Measurements from ENCODE around the gene POTEM. TPM values are rescaled to one million over a fixed set of nuclear protein-coding genes. Genes with fewer than 3 reads are reported as not detected.
"Not testable (repeated sequence)": the region's sequence is repeated elsewhere in the genome, so short reads cannot be mapped to it uniquely, and the experiment has no call there.

Gene POTEM
- total RNA-seq, 1 donor from 2014 or later = not detected

DNA sequence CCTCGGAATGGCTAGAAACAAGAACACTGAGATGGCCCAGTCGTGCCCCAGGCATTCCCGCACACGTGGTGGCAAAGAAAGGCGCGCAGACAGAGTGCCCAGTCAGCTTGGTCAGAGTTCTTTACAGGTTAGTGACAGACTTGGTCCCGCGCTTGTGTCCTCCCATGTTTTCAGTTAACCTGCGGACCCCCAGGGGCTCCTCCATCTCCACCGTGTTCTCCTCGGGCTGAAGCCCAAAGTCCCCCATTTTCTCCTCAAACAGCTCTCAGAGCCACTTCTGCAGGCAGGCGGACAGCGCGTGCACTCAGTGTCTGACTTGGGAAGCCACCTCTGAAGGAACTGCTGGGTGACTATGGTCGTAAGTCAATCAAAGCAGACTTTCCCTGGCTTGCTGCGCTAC is 60.7 kb downstream of the POTEM start:
- not testable (repeated sequence) for DNase-seq (ENCODE audit: low spot score in 2 of 2); FAIRE-seq

DNA sequence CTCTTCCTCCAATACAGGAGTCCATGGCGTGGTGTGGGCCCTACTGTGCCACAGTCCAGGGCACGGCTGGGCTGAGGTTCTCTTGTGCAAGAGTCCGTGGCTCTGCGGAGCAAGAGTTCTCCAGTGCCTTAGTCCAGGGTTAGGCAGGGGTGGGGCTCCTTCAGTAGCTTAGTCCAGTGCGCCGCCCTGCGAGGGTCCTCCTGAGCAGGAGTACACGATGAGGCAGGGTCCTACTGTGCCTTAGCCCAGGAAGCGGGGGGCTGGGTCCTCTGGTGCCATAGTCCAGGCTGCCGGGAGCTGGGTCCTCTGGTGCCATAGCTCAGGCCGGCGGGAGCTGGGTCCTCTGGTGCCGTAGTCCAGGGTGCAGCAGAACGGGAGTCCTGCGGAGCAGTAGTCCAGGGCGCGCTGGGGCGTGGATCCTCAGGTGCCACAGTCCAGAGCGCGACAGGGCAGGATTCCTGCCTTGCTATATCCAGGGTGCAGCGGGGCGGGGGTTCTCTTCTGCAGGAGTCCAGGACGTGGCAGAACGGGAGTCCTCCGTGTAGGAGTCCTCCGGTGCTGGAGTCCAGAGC is 69.7 kb downstream of the POTEM start:
- DNase-seq (ENCODE audit: low spot score in 2 of 2); FAIRE-seq: not testable (repeated sequence)

DNA sequence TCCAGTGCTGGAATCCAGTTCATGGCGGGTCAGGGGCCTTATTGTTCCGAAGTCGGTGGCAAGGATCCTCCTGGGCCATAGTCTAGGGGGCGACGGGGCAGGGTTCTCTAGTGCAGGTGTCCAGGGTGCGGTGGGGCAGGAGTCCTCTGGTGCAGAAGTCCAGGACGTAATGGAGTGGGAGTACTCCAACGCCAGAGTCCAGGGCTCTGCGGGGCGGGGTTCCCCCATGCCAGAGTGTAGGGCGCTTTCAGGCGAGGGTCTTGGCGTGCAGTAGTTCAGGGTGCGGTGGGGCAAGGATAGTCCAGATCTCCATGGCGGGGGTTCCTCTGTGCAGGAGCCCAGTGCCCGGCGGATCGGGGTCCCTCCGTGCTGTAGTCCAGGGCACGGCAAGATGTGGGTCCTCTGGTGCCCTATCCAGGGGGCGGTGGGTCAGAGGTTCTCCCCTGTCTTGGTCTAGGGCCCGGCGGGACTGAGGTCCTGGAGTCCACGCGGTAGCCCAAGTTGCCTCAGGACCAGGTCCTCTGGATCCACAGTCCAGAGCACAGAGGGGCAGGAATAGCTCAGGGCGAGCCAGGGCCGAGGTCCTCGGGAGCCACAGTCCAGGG is 70.9 kb downstream of the POTEM start:
- not testable (repeated sequence) for DNase-seq (ENCODE audit: low spot score in 2 of 2); FAIRE-seq

DNA sequence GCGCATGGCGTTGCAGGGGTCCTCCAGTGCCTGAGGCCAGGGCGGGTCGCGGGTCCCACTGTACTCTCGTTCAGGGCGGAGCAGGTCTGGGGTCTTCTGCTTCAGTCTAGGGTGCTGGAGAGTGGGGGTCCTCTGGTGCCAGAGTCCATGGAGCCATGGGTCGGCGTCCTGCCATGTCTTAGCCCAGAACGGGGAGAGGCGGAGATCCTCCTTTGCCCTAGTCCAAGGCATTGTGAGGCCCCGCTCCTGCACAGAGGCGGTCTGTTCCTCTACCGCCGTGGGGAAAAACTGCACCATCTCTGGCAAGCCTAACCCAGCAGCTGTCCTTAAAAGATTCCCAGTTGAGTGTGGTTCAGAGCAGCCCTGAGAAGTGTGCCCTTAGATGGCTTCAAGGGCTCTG is 71.6 kb downstream of the POTEM start:
- FAIRE-seq = not testable (repeated sequence)

DNA sequence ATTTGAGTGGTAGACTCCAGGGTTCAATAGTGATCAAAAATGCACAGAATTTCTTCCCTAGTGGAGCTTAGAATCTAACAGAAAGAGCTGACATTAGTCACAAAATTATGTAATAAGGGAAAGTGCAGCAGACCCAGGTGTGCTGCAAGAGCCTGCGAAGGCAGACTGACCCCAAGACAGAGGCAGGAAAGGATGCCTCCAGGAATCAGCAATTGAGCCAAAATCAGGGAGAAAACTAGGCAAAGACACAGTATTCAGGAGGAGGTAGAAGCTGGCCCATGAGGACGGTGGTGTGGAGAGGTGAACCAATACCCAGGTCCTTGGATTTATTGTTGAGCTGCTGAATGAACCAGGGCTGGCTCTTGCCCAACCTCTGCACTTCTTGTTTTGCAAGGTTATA is 76.2 kb downstream of the POTEM start:
- not testable (repeated sequence) for DNase-seq (ENCODE audit: low spot score in 2 of 2); FAIRE-seq

More for the DNA sequence above, 71.6 kb downstream of the POTEM start:
- DNase-seq (ENCODE audit: low spot score in 2 of 2) = not testable (repeated sequence)

Small RNAs within 50 kb of the gene (small RNA-seq; reads per million reads assigned to genes)
- not detected for gene RNU6-1239P

Measured in frontal cortex (tissue), 4 donors.